G401.6 (cell line): Measurements from ENCODE around the gene MFAP5.

Source experiments
- FAIRE-seq: peaks from 2 replicates; lab custom pipeline; 2012; peaks lifted over from hg19 to GRCh38; lab: Jason Lieb, UNC

MFAP5 gene

GRCh38 chr12:8662593-8662992 is at the start of gene MFAP5:
Gene MFAP5, minus strand, starts transcription at chr12:8662826. Its CDS starts 722 bp downstream, at chr12:8662104.
- no peak for FAIRE-seq

GRCh38 chr12:8709124-8709830 is 46.7 kb upstream of the MFAP5 start:
- no peak for FAIRE-seq

- FAIRE-seq, result no peak
Measured at GRCh38 chr12:8702159-8702558, 39.5 kb upstream of the MFAP5 start.

- no peak for FAIRE-seq
Measured at GRCh38 chr12:8701046-8701660, 38.5 kb upstream of the MFAP5 start.

- no peak for FAIRE-seq
Measured at GRCh38 chr12:8699714-8700113, 37.1 kb upstream of the MFAP5 start.

GRCh38 chr12:8698879-8699278 is 36.3 kb upstream of the MFAP5 start:
- FAIRE-seq, result no peak

- FAIRE-seq, result no peak
Measured at GRCh38 chr12:8698132-8698851, 35.7 kb upstream of the MFAP5 start.

GRCh38 chr12:8697476-8698131 is 35.0 kb upstream of the MFAP5 start, which contains the start of gene RIMKLB:
Gene RIMKLB, plus strand, starts transcription at chr12:8697991. Its CDS starts 15,876 bp downstream, at chr12:8713867.
- FAIRE-seq, result no peak

GRCh38 chr12:8697120-8697475 is 34.5 kb upstream of the MFAP5 start:
- no peak for FAIRE-seq

GRCh38 chr12:8696442-8697090 is 33.9 kb upstream of the MFAP5 start:
- no peak for FAIRE-seq

- no peak for FAIRE-seq
Measured at GRCh38 chr12:8695116-8695515, 32.5 kb upstream of the MFAP5 start.

- no peak for FAIRE-seq
Measured at GRCh38 chr12:8692573-8692972, 29.9 kb upstream of the MFAP5 start.

GRCh38 chr12:8689681-8690080 is 27.1 kb upstream of the MFAP5 start:
- no peak for FAIRE-seq

GRCh38 chr12:8687846-8688601 is 25.4 kb upstream of the MFAP5 start:
- no peak for FAIRE-seq

- FAIRE-seq, result no peak
Measured at GRCh38 chr12:8685051-8685450, 22.4 kb upstream of the MFAP5 start.

GRCh38 chr12:8681129-8681884 is 18.7 kb upstream of the MFAP5 start:
- no peak for FAIRE-seq

GRCh38 chr12:8680533-8680932 is 17.9 kb upstream of the MFAP5 start:
- no peak for FAIRE-seq

- no peak for FAIRE-seq
Measured at GRCh38 chr12:8678661-8679111, 16.1 kb upstream of the MFAP5 start.

GRCh38 chr12:8677362-8677761 is 14.7 kb upstream of the MFAP5 start:
- no peak for FAIRE-seq

GRCh38 chr12:8676651-8677050 is 14.0 kb upstream of the MFAP5 start:
- FAIRE-seq, result no peak

- no peak for FAIRE-seq
Measured at GRCh38 chr12:8675591-8676036, 13.0 kb upstream of the MFAP5 start.
